Activated T-helper 1 cell treated with anti-CD3 and anti-CD28 coated beads, Interleukin-2, amount 50 U/mL, for 16 hours (primary cell): ENCODE data around the gene PRRG2.

Source experiments
- DNase-seq, 2 donors: peaks; one replicate each; pipeline ENCODE4 v3.0.0-alpha.2; 2020; ENCODE audit warnings: low read depth in 1 of 2, low spot score in 1 of 2

Gene PRRG2

GRCh38 chr19:49636233-49636932 lies 55.3 kb downstream of the PRRG2 start:
- no peak for DNase-seq

GRCh38 chr19:49637821-49638738 lies 57.0 kb downstream of the PRRG2 start:
- DNase-seq: no peak

GRCh38 chr19:49639401-49640112 lies 58.4 kb downstream of the PRRG2 start:
- no peak for DNase-seq

GRCh38 chr19:49640113-49640898 lies 59.2 kb downstream of the PRRG2 start, which contains the start of gene RRAS:
TSS of gene RRAS (minus strand) at chr19:49640143. CDS start at chr19:49640098, 45 bp downstream.
- DNase-seq: peak; percentile 98 to 99
